Jurkat, Clone E6-1 (cell line): ENCODE data around the gene PTPN3.

Source experiments
- DNase-seq: peaks from one replicate; pipeline ENCODE4 v3.0.0-alpha.2; 2011; ENCODE audit warnings: low read depth, low spot score
- H3K4me3 ChIP-seq: 2 replicates; pipeline ENCODE4 v1.5.1; 2011; ENCODE audit warnings: mild to moderate bottlenecking, low read length, control low read depth, moderate library complexity

Gene PTPN3

DNA sequence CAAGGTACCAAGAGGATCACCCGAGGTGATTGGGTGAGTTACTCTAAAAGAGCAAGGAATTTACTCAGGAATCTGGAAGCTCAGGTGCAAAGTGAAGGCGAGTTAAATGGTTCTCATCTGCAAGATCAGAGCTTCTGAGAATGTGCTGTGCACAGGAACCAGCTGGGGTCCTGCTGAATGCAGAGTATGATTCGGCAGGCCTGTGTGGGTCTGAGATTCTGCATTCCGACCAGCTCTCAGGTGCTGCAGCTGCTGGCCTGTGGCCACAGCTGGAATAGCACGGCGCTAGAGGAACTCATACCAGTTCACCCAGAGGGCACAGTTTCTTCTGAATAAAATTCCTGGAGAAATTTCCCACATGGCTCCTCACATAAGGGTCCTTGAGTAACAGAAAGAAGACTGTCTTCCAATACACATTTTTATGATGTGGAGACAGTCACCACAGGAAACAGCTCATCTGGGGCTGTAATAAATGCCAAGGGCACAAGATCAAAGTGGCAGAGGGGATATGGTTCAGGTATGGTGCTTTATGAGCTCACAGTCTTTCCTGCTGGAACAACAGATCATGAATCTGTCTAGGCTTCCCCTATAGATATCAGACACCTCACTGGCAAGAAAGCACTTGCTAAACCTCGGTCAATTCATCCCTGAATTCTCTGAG is 83.9 kb downstream of the PTPN3 start:
- peak; percentile 67 for DNase-seq
- H3K4me3 ChIP-seq, result peak overlapping the region; percentile 7; the same call in 1 of the 2 replicates

DNA sequence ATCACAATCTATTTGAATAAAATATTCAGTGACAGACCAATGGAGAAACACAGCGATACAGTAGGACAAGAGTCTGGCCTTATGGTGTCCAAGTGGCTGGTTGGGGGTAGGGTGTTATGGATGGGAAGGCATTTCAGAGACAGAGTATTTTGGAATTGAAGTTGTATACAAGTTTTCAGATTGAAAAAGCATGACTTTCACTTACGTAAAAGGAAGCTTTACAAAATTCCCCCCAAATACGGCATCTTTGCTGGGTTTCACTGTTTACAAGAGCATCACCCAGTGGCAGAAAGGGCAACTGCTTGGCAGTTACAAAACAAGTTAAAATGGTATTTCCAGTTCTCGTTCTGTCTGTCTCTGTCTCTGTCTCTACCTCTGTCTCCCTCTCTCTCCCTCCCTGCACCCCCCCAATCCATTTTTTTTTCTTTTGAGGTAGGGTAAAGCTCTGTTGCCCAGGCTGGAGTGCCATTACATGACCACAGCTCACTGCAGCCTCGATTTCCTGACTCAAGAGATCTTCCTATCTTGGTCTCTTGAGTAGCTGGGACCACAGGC is 86.2 kb downstream of the PTPN3 start:
- H3K4me3 ChIP-seq, result no peak overlapping the region
- DNase-seq, result peak; percentile 76

DNA sequence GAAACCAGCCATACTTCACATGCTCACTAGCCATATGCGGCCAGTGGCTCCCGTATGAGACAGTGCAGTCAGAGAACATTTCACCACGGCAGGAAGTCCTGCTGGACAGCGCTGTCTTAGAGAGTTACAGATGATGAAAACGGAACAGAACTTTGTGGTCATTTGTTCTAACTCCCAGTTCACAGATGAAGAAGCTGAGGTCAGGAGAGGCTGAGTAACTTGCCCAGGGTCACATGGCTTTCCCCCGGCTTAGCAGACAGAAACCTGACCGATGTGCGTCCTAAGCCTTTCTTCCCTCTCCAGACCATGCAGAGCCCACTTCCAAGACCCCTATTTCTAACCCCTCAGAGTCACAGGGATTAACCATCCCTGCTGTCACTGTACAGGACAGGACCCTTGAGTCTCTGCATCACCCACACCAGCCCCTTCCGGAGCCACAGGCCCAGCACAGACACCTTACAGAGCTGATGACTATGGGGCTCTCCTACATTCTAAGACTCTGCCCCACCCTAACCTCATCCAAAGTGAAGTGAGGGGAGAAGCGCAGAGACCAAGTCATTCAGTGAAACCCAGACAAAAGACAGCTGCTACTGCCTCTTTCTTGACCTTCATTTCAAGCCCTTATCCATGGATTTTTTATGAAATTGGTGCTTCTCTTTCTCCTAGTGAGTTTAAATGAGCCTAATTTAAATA is 86.9 kb downstream of the PTPN3 start:
- DNase-seq, result no peak
- no peak overlapping the region for H3K4me3 ChIP-seq

DNA sequence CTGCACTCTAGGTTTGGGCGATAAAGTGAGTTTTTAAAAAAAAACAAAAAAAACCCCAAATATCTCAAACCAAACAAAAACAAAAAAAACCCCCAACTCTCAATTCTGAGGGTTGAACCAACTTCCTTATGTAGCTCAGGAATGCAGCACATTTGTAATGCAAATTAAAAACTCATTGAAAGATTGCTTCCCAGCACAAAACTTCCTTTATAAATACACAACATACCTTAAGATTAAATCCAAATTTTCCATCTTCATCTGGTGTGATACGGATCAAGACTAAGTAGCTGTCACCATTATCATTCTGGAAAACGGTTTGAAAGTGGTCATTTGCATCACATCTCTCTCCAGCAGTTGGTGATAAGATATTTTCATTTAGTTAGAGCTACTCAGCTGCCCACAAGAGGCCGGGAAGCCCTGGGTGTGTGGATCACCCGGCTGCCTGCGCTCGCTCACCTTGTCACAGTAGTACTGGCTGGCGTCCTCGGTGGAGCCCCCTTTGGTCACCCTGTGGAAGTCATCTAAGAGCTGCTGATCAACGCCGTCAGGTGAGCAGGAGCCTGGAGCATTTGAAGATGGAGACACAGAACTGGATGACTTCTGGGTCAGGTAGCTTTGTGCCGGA is 88.2 kb downstream of the PTPN3 start:
- DNase-seq, result no peak
- H3K4me3 ChIP-seq, result no peak overlapping the region

DNA sequence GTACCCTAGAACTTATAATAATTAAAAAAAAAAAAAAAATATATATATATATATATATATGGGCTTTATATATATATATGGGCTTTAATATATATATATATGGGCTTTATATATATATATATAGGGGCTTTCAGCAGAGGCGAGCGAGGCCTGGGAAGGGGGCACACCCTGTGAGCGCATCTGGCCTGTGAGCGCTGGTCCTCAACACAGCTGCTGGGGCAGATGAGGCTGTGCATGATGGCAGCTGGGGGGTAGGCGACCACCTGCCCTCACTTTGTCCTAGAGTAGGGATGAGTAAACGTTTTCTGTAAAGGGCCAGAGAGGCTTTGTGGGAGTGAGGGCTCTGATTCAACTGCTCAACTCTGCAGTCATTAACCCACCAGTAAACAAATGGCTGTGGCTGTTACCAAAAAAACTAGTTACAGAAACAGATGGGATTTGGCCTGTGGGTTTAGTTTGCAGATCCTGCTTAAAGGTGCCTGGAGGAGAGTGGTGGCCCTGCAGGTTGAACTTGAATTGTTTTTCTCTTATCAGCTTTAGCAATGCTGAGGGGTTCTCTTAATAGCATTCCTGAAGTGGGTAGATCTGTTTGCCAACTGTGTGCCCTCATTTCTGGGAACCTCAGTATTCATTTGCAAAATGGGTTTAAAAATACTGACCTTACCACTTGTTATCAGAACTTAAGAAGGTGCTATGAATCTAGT is 89.2 kb downstream of the PTPN3 start:
- DNase-seq, result no peak
- H3K4me3 ChIP-seq, result no peak overlapping the region

DNA sequence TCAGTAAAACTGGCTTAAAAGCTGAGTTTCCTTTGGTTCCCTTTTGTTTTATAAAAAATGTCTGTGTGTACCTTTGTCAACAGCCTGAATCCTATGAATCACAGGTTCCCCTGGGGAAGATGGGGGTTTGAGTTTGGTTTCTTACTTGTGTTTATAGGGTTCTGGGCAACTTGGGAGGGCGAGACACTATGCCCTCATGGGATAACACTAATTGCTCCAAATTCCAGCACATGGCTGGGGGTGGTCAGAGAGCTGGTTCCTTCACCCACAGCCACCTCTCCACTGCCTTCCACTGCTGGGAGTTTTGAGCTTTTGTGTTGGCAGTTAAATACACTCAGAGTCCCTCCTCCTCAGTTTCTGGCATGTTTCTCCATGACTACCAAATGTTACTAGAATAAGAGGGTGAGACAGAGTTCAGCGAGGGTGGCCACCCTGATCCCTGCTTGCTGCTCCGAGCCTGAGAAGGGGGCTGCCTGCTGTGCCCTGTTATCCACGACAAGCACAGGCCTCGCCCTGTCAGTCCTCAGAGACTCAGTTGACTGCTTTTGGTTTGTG is 94.3 kb downstream of the PTPN3 start:
- no peak overlapping the region for H3K4me3 ChIP-seq
- no peak for DNase-seq

DNA sequence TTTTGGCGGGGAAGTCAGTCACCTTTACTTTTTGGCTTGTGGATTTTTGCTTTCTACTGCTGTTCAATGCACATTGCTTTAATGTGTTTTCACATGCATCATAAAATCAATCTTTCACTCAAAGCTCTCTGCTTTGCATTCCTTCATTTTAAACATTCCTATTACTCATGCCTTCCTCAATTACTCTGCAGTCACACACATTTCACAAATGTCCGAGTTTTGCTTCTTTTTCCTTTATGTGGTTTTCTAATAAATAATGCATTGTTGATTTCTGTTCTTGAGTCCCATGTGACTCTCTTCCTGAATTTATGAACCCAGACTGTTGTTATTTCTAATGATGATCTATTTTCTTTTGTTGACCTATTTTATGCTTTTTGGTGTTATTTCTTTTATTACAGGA is 95.0 kb downstream of the PTPN3 start:
- DNase-seq, result no peak
- H3K4me3 ChIP-seq, result no peak overlapping the region

DNA sequence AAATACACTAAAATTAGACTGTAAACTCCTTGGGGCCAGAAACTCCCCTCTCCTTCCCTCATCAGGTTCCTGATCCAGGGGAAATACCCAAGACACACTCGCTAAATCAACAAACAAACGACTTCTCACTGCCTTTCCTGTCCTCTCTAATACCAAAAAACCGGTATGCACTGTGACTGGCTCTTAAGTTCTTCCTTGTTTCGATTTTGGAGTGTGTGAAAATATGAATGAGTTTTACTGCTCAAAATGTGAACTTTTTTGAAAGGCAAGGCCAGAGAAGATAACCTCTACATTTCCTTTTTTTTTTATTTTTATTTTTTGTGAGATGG is 96.2 kb downstream of the PTPN3 start:
- no peak for DNase-seq

DNA sequence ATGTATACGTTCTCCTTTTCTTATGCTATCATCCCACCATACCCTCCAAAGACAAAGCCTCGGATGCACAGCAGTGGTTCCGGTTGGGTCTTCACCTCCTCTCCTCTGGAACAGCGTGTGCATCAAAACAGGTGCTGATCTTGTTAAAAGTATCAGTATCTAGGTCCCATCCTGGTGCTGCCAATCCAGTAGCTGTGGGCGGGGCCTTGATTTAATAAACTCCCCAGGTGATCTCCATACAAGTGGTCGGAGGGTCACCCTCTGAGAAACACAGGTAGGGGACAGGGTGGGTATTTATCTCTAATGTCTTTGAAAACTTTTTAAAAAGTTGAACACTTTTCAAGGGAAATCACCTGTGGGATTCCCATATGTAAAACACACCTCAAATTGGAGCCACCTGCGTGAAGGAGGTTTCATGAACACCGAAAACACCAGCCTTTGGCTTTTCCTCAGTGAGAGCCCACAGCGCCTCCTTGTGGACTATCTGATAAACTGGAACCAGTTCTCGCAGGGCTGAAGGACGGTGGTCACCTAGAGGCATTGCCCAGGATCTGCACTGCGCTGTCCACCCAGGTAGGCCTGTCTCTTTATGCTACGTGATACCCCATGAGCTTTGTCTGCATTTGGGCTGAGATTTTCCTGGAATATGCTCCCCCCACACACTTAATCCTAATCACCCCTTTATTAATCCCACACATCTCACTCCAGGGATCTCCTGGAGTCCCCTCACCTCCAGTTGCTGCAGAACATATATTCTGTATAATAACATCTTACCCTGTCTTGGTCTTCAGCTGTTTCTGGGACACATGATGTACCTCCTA is 96.7 kb downstream of the PTPN3 start:
- DNase-seq, result no peak

More for the DNA sequence above, 96.2 kb downstream of the PTPN3 start:
- no peak overlapping the region for H3K4me3 ChIP-seq

DNA sequence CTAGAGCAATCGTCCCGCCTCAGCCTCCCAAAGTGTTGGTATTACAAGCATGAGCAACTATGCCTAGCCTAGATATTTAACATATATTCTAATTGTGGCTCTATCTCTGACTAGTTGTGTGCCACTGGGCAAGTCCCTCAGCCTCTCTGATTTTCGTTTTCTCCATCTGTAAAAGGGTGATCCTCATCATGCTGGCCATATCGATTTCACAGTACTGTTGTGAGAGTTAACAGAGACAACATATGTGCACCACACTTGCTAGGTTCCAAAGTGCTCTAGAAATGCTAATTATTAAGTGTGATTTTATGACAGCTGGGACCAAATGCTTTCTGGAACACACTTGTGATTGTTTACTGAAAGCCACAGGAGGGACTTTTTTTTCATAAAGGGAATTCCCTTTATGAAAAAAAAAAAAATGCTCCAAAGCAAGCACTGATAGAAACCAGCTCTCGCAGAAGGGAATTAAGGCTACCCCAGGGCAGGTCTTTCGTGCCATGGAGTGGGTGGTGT is 98.8 kb downstream of the PTPN3 start:
- no peak overlapping the region for H3K4me3 ChIP-seq
- no peak for DNase-seq

More for the DNA sequence above, 96.7 kb downstream of the PTPN3 start:
- no peak overlapping the region for H3K4me3 ChIP-seq

DNA sequence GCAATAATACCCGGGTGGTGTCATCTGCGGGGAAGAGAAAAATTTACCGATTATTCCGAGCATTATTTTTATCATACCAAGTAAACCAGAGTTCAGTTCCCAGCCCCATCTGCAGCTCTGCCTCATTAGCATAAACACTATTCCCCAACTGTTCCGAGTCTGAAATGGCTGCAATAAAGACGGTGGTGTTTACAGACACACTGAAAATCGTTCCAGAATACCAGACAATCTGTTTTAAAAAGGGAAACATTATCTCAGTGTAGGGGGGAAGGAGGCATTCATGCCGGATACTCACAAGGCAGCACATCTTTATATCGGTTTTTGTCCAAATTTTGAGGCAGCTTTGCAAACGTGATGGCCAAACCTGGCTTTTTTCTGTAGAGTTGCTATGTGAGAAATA is 106.9 kb downstream of the PTPN3 start:
- no peak for DNase-seq

DNA sequence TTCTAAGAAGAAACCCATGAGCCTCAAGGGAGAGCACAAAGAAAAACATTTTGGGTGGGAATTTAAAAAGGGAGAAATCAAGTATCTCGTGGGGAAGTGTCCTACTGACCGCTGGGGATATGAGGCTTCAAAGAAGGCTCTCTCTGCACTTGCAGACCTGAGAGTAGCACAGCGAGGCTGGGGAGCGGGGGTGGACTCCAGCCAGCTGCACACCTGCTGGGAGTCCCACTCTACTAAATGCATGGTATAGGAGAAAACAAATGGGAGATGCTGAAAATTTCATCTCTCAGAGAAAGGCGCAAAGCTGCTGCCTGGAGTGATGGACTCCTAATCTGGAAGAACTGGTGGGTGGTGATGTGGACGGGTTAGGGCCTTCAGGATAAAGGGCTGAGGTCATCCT is 110.3 kb downstream of the PTPN3 start:
- DNase-seq, result no peak
- H3K4me3 ChIP-seq, result no peak overlapping the region

More for the DNA sequence above, 106.9 kb downstream of the PTPN3 start:
- no peak overlapping the region for H3K4me3 ChIP-seq

DNA sequence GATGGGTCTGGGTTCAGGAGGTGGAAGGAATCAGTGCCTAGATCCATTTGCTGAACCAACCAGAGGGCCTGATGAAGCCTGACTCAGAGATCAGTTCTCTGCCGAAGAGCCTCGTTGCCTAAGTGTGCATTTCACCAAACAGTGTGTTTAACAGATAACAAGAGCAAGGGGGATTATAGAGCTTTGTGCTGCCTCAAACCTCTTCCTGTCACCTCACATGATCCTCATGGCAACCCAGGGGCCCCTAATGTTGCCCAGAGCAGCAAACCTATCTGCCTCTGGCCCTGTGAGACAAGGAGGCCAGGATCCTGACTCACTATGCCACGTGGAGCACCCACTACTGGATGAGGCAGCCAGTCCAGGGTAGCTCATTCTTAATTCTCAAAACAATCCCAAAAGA is 110.9 kb downstream of the PTPN3 start:
- DNase-seq, result peak; percentile 47
- no peak overlapping the region for H3K4me3 ChIP-seq

DNA sequence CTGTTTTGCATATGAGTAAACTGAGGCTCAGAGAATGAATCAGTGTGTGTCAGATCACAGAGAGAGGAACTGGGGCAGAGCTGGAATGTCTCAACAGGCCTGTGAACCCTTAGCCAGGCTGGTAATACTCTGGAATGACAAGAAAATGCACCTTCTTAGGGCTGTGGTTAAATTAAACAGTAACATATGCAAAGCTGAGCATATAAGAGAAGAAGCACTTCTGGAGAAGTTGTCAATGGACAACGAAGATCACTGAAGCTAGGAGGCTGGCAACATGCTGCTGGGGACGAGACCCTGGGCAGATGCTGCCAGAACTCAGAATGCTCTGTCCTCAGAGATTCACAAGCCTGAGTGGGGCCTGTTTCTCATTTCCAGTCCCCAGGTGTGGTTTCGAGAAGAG is 112.6 kb downstream of the PTPN3 start:
- no peak overlapping the region for H3K4me3 ChIP-seq
- DNase-seq, result no peak

DNA sequence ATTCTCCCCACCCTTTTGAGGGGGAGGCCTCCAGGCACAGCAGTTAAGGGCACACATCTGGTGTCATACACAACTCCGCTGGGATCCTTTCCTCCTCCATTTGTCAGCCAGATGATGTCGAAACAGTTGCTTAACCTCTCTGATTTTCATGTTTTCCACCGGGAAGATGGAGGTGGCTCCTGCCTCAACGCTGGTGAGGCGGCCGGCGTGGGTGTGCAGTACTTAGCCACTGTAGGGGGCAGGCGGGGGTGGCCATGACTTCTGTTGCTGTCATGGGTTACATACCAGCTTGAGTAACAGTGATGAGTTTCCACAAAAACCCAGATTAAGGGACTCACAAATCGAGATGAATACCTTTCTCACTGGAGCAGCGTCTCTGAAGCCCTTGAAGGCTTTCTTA is 114.2 kb downstream of the PTPN3 start:
- DNase-seq, result no peak
- no peak overlapping the region for H3K4me3 ChIP-seq

DNA sequence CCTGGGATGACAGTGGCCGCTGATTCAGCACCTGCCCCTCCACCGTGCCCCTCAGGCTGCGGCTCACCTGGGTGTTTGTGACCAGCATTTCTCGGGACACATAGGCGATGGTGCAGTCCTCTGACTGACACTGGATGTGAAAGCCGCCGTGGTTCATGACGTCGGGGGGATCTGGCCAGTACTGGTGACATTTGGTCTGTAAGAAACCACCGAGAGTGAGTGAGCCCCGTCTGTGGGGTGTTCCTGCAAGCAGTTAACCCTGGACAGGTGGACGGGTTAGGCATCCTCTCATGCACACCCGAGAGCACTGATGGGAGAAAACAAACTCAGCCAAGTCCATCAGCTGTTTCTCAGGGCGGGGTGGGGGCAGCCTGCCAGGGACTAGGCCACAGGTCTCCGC is 114.8 kb downstream of the PTPN3 start:
- no peak for DNase-seq
- no peak overlapping the region for H3K4me3 ChIP-seq

DNA sequence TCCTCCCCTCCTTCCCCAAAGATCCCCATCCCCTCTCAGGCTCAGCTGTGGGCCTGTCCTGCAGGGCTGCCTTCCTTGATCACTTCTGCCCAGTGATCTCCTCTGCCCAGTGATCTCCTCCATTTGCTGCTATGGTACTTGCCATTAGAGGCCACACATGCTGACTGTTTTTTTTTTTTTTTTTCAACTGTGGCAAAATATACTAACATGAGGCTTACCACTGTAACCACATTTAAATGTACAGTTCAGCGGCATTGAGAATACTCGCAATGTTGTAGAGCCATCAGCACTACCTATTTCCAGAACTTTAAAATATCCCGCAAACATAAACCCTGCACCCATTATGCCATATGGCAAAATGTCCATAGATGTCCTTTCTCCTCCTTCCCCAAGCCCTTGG is 115.5 kb downstream of the PTPN3 start:
- no peak overlapping the region for H3K4me3 ChIP-seq
- DNase-seq, result peak; percentile 29

DNA sequence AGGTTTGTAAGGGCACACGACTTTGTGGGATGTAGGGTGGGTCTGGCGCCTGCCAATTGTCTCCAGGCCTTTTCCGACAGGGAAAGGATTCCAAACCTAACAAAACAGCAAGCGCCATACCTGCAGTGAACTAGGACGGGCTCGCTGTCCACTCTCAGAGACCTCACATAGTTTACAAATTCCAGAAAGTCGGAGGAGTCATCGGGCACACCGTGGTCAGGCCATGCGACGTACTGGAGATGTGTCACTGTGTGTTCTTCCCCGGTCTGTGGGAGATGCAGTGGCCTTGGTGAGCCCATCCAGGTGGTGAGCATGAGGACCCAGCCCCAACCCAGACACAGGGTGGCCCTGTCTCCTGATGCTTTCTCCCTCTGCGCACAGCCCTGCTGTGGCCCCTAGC is 115.9 kb downstream of the PTPN3 start:
- DNase-seq, result no peak
- H3K4me3 ChIP-seq, result no peak overlapping the region
